HepG2 (cell line): ENCODE results near the gene ALK. TPM values are rescaled to one million over a fixed set of nuclear protein-coding genes. Genes with fewer than 3 reads are reported as not detected.

Experiments used
- GATAD1 ChIP-seq: IDR thresholded peaks from 2 replicates; pipeline ENCODE4 v1.6.1; 2016; ENCODE audit warnings: missing genetic modification reagents, missing compliant biosample characterization
- IKZF4 ChIP-seq: sonication (generic); formaldehyde crosslinking; IDR thresholded peaks from 2 replicates; pipeline ENCODE4 v1.5.1; 2020; ENCODE audit warnings: borderline replicate concordance, mild to moderate bottlenecking, low read depth, missing genetic modification reagents; ENCODE audit errors: not compliant biosample characterization
- RBAK ChIP-seq: sonication (generic); formaldehyde crosslinking; IDR thresholded peaks from 2 replicates; pipeline ENCODE4 v1.5.1; 2020; ENCODE audit warnings: mild to moderate bottlenecking, missing genetic modification reagents
- ZNF335 ChIP-seq: sonication (generic); formaldehyde crosslinking; IDR thresholded peaks from 2 replicates; pipeline ENCODE4 v1.4.0; 2020; ENCODE audit warnings: missing genetic modification reagents
- ZNF652 ChIP-seq: IDR thresholded peaks from 2 replicates; pipeline ENCODE4 v1.6.1; 2016; ENCODE audit warnings: low read depth, borderline replicate concordance
- polyA plus RNA-seq, 8 experiments: library from polyadenylated mRNA; depleted of rRNA in 3 of 8; stranded (reverse) in 7 of 8; unstranded in 1 of 8; fragments of >200 nt; fragmentation: Illumina TruSeq in 4 of 8; extraction: Trizol in 4 of 8; gene quantifications; 2 replicates each; pipeline versions ENCODE4 v1.2.1 to v1.2.3, GENCODE V29; 2011 to 2016; ENCODE audit warnings: low read depth in 4 of 8, missing spikeins in 1 of 8, mixed read lengths in 1 of 8; ENCODE audit not compliant: insufficient read depth in 1 of 8
- total RNA-seq, 5 experiments: library from RNA; depleted of rRNA; stranded (reverse); fragments of >200 nt; fragmentation: Illumina TruSeq; extraction: Trizol; gene quantifications; 2 replicates each; pipeline ENCODE4 v1.2.3, GENCODE V29; 2016; ENCODE audit warnings: low read depth in 1 of 5
- TF ChIP-seq, protein P1 (sequence below): sonication (generic); formaldehyde crosslinking; IDR thresholded peaks from one replicate; pipeline ENCODE4 v1.5.1; 2020; ENCODE audit warnings: mild to moderate bottlenecking, missing genetic modification reagents; ENCODE audit errors: not compliant biosample characterization
- TF ChIP-seq, protein P2 (sequence below): sonication (generic); formaldehyde crosslinking; IDR thresholded peaks from 2 replicates; pipeline ENCODE4 v1.8.0; 2022; ENCODE audit warnings: mild to moderate bottlenecking, missing genetic modification reagents
- TF ChIP-seq, protein P3 (sequence below): sonication (generic); formaldehyde crosslinking; IDR thresholded peaks from 2 replicates; pipeline ENCODE4 v1.5.1; 2020; ENCODE audit warnings: missing genetic modification reagents, mild to moderate bottlenecking, borderline replicate concordance

ALK gene
- total and polyA plus RNA-seq, 2 of the 13 experiments (the other 11 are each of a cell fraction or from before 2014, with no cell fraction given): not detected

DNA sequence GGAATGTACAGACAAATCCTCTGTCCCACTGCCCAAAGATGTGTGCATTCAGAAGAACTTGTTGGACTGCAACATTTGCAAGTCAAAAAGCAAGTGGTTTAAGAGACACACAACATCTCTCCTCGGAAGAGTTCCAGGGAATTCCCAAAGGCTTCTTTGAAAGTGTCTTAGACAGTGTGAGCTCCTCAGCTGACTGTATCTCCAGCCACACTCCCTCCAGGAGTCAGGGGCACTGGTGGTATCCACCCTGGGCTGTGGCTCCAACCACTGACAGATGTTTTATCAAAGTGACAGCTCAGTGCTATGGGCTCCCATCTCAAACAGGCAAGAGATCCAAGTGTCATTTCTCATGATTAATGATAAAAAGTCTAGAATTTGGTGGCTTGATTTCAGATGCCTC is 48.5 kb downstream of the ALK start (continued):
- TF ChIP-seq, protein P1, sequence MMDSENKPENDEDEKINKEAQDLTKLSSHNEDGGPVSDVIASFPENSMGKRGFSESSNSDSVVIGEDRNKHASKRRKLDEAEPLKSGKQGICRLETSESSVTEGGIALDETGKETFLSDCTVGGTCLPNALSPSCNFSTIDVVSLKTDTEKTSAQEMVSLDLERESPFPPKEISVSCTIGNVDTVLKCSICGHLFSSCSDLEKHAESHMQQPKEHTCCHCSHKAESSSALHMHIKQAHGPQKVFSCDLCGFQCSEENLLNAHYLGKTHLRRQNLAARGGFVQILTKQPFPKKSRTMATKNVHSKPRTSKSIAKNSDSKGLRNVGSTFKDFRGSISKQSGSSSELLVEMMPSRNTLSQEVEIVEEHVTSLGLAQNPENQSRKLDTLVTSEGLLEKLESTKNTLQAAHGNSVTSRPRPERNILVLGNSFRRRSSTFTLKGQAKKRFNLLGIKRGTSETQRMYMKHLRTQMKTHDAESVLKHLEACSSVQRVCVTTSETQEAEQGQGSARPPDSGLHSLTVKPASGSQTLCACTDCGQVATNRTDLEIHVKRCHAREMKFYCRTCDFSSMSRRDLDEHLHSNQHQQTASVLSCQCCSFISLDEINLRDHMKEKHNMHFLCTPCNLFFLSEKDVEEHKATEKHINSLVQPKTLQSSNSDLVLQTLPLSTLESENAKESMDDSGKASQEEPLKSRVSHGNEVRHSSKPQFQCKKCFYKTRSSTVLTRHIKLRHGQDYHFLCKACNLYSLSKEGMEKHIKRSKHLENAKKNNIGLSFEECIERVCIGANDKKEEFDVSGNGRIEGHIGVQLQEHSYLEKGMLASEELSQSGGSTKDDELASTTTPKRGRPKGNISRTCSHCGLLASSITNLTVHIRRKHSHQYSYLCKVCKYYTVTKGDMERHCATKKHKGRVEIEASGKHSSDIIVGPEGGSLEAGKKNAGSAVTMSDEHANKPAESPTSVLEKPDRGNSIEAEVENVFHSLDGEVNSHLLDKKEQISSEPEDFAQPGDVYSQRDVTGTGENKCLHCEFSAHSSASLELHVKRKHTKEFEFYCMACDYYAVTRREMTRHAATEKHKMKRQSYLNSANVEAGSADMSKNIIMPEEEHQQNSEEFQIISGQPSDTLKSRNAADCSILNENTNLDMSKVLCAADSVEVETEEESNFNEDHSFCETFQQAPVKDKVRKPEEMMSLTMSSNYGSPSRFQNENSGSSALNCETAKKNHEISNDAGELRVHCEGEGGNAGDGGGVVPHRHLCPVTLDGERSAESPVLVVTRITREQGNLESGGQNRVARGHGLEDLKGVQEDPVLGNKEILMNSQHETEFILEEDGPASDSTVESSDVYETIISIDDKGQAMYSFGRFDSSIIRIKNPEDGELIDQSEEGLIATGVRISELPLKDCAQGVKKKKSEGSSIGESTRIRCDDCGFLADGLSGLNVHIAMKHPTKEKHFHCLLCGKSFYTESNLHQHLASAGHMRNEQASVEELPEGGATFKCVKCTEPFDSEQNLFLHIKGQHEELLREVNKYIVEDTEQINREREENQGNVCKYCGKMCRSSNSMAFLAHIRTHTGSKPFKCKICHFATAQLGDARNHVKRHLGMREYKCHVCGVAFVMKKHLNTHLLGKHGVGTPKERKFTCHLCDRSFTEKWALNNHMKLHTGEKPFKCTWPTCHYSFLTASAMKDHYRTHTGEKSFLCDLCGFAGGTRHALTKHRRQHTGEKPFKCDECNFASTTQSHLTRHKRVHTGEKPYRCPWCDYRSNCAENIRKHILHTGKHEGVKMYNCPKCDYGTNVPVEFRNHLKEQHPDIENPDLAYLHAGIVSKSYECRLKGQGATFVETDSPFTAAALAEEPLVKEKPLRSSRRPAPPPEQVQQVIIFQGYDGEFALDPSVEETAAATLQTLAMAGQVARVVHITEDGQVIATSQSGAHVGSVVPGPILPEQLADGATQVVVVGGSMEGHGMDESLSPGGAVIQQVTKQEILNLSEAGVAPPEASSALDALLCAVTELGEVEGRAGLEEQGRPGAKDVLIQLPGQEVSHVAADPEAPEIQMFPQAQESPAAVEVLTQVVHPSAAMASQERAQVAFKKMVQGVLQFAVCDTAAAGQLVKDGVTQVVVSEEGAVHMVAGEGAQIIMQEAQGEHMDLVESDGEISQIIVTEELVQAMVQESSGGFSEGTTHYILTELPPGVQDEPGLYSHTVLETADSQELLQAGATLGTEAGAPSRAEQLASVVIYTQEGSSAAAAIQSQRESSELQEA (CRISPR knock-in tag): no peak
- TF ChIP-seq ZNF335 (CRISPR knock-in tag) (no peak), RBAK (CRISPR knock-in tag) (no peak), IKZF4 (CRISPR knock-in tag) (no peak), ZNF652 (CRISPR knock-in tag) (no peak), GATAD1 (no peak)
- TF ChIP-seq, protein P2, sequence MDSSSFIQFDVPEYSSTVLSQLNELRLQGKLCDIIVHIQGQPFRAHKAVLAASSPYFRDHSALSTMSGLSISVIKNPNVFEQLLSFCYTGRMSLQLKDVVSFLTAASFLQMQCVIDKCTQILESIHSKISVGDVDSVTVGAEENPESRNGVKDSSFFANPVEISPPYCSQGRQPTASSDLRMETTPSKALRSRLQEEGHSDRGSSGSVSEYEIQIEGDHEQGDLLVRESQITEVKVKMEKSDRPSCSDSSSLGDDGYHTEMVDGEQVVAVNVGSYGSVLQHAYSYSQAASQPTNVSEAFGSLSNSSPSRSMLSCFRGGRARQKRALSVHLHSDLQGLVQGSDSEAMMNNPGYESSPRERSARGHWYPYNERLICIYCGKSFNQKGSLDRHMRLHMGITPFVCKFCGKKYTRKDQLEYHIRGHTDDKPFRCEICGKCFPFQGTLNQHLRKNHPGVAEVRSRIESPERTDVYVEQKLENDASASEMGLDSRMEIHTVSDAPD (CRISPR knock-in tag): no peak
- TF ChIP-seq, protein P3, sequence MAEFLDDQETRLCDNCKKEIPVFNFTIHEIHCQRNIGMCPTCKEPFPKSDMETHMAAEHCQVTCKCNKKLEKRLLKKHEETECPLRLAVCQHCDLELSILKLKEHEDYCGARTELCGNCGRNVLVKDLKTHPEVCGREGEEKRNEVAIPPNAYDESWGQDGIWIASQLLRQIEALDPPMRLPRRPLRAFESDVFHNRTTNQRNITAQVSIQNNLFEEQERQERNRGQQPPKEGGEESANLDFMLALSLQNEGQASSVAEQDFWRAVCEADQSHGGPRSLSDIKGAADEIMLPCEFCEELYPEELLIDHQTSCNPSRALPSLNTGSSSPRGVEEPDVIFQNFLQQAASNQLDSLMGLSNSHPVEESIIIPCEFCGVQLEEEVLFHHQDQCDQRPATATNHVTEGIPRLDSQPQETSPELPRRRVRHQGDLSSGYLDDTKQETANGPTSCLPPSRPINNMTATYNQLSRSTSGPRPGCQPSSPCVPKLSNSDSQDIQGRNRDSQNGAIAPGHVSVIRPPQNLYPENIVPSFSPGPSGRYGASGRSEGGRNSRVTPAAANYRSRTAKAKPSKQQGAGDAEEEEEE (CRISPR knock-in tag): no peak
